HCT116 (cell line): Measurements from ENCODE around the gene COL18A1. TPM values are rescaled to one million over a fixed set of nuclear protein-coding genes. Genes with fewer than 3 reads are reported as not detected.

Experiments used
- ATAC-seq: fragments of 200-7000 bp; cut with Tn5 transposase; 2 replicates; pipeline ENCODE4 v1.9.1; 2020; ENCODE audit warnings: mild to moderate bottlenecking, moderate library complexity
- BruUV-seq: library from RNA; stranded (reverse); fragments of 400-500 nt; replicated peaks from 2 replicates; lab custom pipeline; 2021; lab: Mats Ljungman, UMichigan
- CTCF ChIA-PET: fragments of 300-600 bp; sonication (Branson Sonifier 250); formaldehyde crosslinking; loops from one replicate; lab custom pipeline; 2021; ENCODE audit warnings: antibody characterized with exemption; lab: Charles Lee
- POLR2A ChIA-PET: fragments of 300-600, 350-600 bp; sonication (Branson Sonifier 250); formaldehyde crosslinking; loops from one replicate; lab custom pipeline; 2021; ENCODE audit warnings: antibody characterized with exemption; lab: Charles Lee
- RAD21 ChIA-PET, 2 experiments: fragments of 300-600 bp; sonication (Branson Sonifier 250); formaldehyde crosslinking; loops; one replicate each; lab custom pipeline; 2023; ENCODE audit warnings: low total read pairs in 2 of 2; ENCODE audit not compliant: uncharacterized antibody in 2 of 2, unreplicated experiment in 2 of 2, low non-redundant PET in 1 of 2; lab: Charles Lee
- DNase-seq: peaks from one replicate; pipeline ENCODE4 v3.0.0-alpha.2; 2010; ENCODE audit warnings: low read depth, low spot score
- H2AFZ ChIP-seq: fragments of 200-600 bp; shearing (Covaris generic), sonication (generic); 2 replicates; pipeline ENCODE4 v1.6.1; 2017; ENCODE audit warnings: low read depth, mixed run types, mixed read lengths, antibody characterized with exemption, low read length; ENCODE audit not compliant: poor library complexity, severe bottlenecking
- H3K27ac ChIP-seq: 2 replicates; pipeline ENCODE4 v1.5.1; 2012; ENCODE audit warnings: low read depth, low read length
- H3K27me3 ChIP-seq: fragments of 200-600 bp; sonication (generic); 2 replicates; pipeline ENCODE4 v1.6.1; 2016; ENCODE audit warnings: mixed run types, low read length, mixed read lengths; ENCODE audit not compliant: insufficient read depth
- H3K36me3 ChIP-seq, 2 experiments: fragments of 200-500 bp in 1 of 2; fragments of 200-600 bp in 1 of 2; sonication (Bioruptor generic) in 1 of 2; sonication (generic) in 1 of 2; 2 replicates each; pipeline versions ENCODE4 v1.5.1 to v1.6.1; 2014 to 2016; ENCODE audit warnings: low read length in 2 of 2, inconsistent platforms in 1 of 2, mixed read lengths in 1 of 2, mixed run types in 1 of 2; ENCODE audit not compliant: insufficient read depth in 2 of 2, control insufficient read depth in 1 of 2
- H3K4me1 ChIP-seq, 2 experiments: fragments of 200-600 bp in 1 of 2; sonication (generic) in 1 of 2; 2 replicates each; pipeline versions ENCODE4 v1.5.1 to v1.6.1; 2012 to 2017; ENCODE audit warnings: low read length in 2 of 2, inconsistent platforms in 1 of 2, mild to moderate bottlenecking in 1 of 2, mixed read lengths in 1 of 2, mixed run types in 1 of 2, moderate library complexity in 1 of 2; ENCODE audit not compliant: insufficient read depth in 2 of 2, control insufficient read depth in 1 of 2
- H3K4me2 ChIP-seq: fragments of 200-600 bp; sonication (generic); 2 replicates; pipeline ENCODE4 v1.6.1; 2017; ENCODE audit warnings: mixed run types, low read length, mixed read lengths
- H3K4me3 ChIP-seq, 2 experiments: fragments of 200-600 bp in 1 of 2; sonication (generic) in 1 of 2; replicated peaks in 1 of 2; 2 replicates each; pipeline ENCODE4 v1.5.1; 2011 to 2016; ENCODE audit warnings: low read length in 2 of 2, control low read depth in 1 of 2, low read depth in 1 of 2, mild to moderate bottlenecking in 1 of 2, mixed read lengths in 1 of 2, mixed run types in 1 of 2
- H3K79me2 ChIP-seq: fragments of 200-600 bp; sonication (generic); 2 replicates; pipeline ENCODE4 v1.6.1; 2017; ENCODE audit warnings: mild to moderate bottlenecking, mixed run types, low read length, moderate library complexity, mixed read lengths; ENCODE audit not compliant: insufficient read depth
- H3K9ac ChIP-seq: fragments of 200-600 bp; sonication (generic); 2 replicates; pipeline ENCODE4 v1.6.1; 2016; ENCODE audit warnings: low read length, mixed read lengths
- H3K9me2 ChIP-seq: fragments of 200-600 bp; sonication (generic), shearing (Covaris generic); 2 replicates; pipeline ENCODE4 v1.6.1; 2017; ENCODE audit warnings: mixed run types, mild to moderate bottlenecking, moderate library complexity; ENCODE audit not compliant: insufficient read depth
- H3K9me3 ChIP-seq, 2 experiments: fragments of 200-500 bp in 1 of 2; fragments of 200-600 bp in 1 of 2; sonication (Bioruptor generic) in 1 of 2; sonication (generic) in 1 of 2; 2 replicates each; pipeline ENCODE4 v1.6.1; 2014 to 2017; ENCODE audit warnings: low read length in 2 of 2, mixed read lengths in 2 of 2, inconsistent platforms in 1 of 2, low read depth in 1 of 2, mild to moderate bottlenecking in 1 of 2, mixed run types in 1 of 2, moderate library complexity in 1 of 2; ENCODE audit not compliant: control insufficient read depth in 1 of 2, insufficient read depth in 1 of 2
- H4K20me1 ChIP-seq: fragments of 200-600 bp; sonication (generic), shearing (Covaris generic); 2 replicates; pipeline ENCODE4 v1.6.1; 2017; ENCODE audit warnings: mixed run types, mild to moderate bottlenecking, moderate library complexity; ENCODE audit not compliant: insufficient read depth
- ATF3 ChIP-seq: IDR thresholded peaks from 2 replicates; pipeline ENCODE4 v1.6.1; 2012
- CBX3 ChIP-seq: IDR thresholded peaks from 2 replicates; pipeline ENCODE4 v1.6.1; 2012; ENCODE audit warnings: low read depth
- CEBPB ChIP-seq: IDR thresholded peaks from 2 replicates; pipeline ENCODE4 v1.6.1; 2012; ENCODE audit warnings: low read depth
- JUND ChIP-seq: IDR thresholded peaks from 2 replicates; pipeline ENCODE4 v1.6.1; 2012
- POLR2A ChIP-seq: IDR thresholded peaks from 2 replicates; pipeline ENCODE4 v1.7.0; 2011; ENCODE audit warnings: borderline replicate concordance; ENCODE audit not compliant: insufficient read depth, insufficient read length; ENCODE audit errors: extremely low read depth
- RAD21 ChIP-seq: IDR thresholded peaks from 2 replicates; pipeline ENCODE4 v1.6.1; 2012; ENCODE audit warnings: low read depth, mild to moderate bottlenecking
- REST ChIP-seq: IDR thresholded peaks from 2 replicates; pipeline ENCODE4 v1.6.1; 2012; ENCODE audit warnings: low read depth
- SIN3A ChIP-seq: IDR thresholded peaks from 2 replicates; pipeline ENCODE4 v1.6.1; 2012; ENCODE audit warnings: low read depth
- SRF ChIP-seq: IDR thresholded peaks from 2 replicates; pipeline ENCODE4 v1.6.1; 2012; ENCODE audit warnings: low read depth
- TCF7L2 ChIP-seq: IDR thresholded peaks from 2 replicates; pipeline ENCODE4 v1.7.0; 2011; ENCODE audit warnings: borderline replicate concordance, inconsistent platforms; ENCODE audit not compliant: insufficient read depth, insufficient read length; ENCODE audit errors: extremely low read depth
- YY1 ChIP-seq: IDR thresholded peaks from 2 replicates; pipeline ENCODE4 v1.6.1; 2011; ENCODE audit warnings: low read length, low read depth, moderate library complexity, mild to moderate bottlenecking; ENCODE audit not compliant: insufficient replicate concordance; ENCODE audit errors: extremely low read depth
- ZBTB33 ChIP-seq: IDR thresholded peaks from 2 replicates; pipeline ENCODE4 v1.6.1; 2011; ENCODE audit warnings: mild to moderate bottlenecking, low read length, moderate library complexity; ENCODE audit not compliant: insufficient replicate concordance; ENCODE audit errors: extremely low read depth
- ZNF274 ChIP-seq: fragments of 200-500 bp; sonication (Bioruptor generic); IDR thresholded peaks from 2 replicates; pipeline ENCODE4 v1.6.1; 2014; ENCODE audit warnings: mild to moderate bottlenecking, low read depth, low read length, inconsistent platforms
- intact Hi-C: fragments of 100-400 bp; cut with micrococcal nuclease; formaldehyde crosslinking; loops from 2 replicates; pipeline ENCODE4 v1.10.0; 2022
- total RNA-seq: library from RNA; stranded (reverse); gene quantifications from one replicate; pipeline ENCODE4 v1.2.1, GENCODE V29; 2021; ENCODE audit not compliant: unreplicated experiment
- TF ChIP-seq, protein P1 (sequence below): IDR thresholded peaks from 2 replicates; pipeline ENCODE4 v1.6.1; 2012

Gene COL18A1
- total RNA-seq, 1 experiment from 2014 or later: 59.5 TPM

GRCh38 chr21:45494851-45495680 lies 90.1 kb downstream of the COL18A1 start:
- H3K4me3 ChIP-seq: no peak overlapping the region
- no peaks in the 10 kb centered on the region for H3K9me2 ChIP-seq
- H3K27me3 ChIP-seq: no peaks in the 10 kb centered on the region
- no peaks in the 10 kb centered on the region for H4K20me1 ChIP-seq
- no peak overlapping the region for H3K9ac ChIP-seq
- no TSS peak for BruUV-seq
- H2AFZ ChIP-seq: no peak overlapping the region
- intact Hi-C loops: no loop called here
- RAD21 ChIA-PET: no interaction called here
- POLR2A ChIA-PET: no interaction called here
- H3K36me3 ChIP-seq: peaks cover 0 to 10% of the 10 kb centered on the region in 2 experiments; a peak in 2 of 4 replicates
- no peak for ATAC-seq
- H3K79me2 ChIP-seq: no peaks in the 10 kb centered on the region
- TF ChIP-seq SRF (no peak), ZBTB33 (no peak), RAD21 (no peak), ZNF274 (no peak), YY1 (no peak), ATF3 (no peak), REST (no peak), TCF7L2 (no peak), POLR2A (no peak), CEBPB (no peak), CBX3 (no peak), SIN3A (no peak), JUND (no peak)
- TF ChIP-seq, protein P1, sequence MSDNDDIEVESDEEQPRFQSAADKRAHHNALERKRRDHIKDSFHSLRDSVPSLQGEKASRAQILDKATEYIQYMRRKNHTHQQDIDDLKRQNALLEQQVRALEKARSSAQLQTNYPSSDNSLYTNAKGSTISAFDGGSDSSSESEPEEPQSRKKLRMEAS: no peak
- H3K4me1 ChIP-seq: no peaks in the 10 kb centered on the region
- CTCF ChIA-PET: no interaction called here
- no peak for DNase-seq
- H3K4me2 ChIP-seq: no peak overlapping the region
- no peaks in the 10 kb centered on the region for H3K9me3 ChIP-seq
- H3K27ac ChIP-seq: no peak overlapping the region
